Measurements from ENCODE around the gene RNF168. TPM values are rescaled to one million over a fixed set of nuclear protein-coding genes. Genes with fewer than 3 reads are reported as not detected.
A peak's percentile ranks its signal among the peaks of the same experiment; 100 is the strongest.
"Not testable (repeated sequence)": the region's sequence is repeated elsewhere in the genome, so short reads cannot be mapped to it uniquely, and the experiment has no call there.

The RNF168 gene
- polyA plus RNA-seq, 12 donors, result 8.2 to 14.0 (median 10.0) TPM; not detected in 1

DNA sequence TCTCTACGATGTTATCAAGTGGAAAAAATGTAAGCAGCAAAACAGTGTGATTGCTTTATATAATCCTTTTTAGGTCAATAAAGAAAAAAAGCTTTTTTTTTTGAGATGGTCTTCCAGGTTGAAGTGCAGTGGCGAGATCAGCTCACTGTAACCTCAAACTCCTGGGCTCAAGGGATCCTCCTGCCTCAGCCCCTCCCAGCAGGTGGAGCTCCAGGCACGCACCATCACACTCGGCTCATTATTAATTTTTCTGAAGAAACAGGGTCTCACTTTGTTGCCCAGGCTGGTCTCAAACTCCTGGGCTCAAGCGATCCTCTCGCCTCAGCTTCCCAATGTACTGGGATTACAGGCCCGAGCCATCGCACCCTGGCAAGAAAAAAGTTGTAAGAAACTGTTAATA, 17.3 kb downstream of the RNF168 start:
- DNase-seq, result no peak

DNA sequence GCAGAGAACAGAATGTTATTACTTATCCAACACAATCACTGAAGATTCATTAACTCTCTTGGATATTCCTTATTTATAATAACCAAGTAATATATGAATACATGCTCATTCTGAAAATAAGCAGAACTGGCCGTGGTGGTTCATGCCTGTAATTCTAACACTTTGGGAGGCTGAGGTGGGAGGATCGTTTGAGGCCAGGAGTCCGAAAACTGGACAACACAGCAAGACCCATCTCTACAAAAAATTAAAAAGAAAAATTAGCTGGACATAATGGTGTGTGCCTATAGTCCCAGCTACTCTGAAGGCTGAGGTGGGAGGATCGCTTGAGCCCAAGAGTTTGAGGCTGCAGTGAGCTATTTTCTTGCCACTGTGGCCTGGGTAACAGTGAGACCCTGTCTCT, 25.9 kb downstream of the RNF168 start:
- DNase-seq, result no peak

DNA sequence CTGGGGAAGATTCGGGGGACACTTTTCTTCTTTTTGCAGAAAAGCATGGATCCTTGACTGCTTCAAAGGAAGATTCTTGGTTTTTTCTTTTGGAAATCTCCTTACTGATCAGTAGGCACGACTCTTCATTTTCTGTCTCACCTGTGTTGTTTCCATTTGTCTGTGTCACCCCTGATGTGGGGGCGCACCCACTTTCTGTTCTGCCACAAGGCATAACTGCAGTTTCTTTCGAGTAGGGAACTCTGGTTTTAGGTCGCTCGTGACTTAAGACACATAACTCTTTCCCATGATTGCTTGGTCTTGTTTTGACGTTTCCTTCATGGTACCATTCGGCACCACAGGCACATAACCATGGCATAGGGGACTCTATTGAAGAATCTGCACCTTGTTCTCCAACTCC, 31.3 kb downstream of the RNF168 start:
- no peak for DNase-seq

DNA sequence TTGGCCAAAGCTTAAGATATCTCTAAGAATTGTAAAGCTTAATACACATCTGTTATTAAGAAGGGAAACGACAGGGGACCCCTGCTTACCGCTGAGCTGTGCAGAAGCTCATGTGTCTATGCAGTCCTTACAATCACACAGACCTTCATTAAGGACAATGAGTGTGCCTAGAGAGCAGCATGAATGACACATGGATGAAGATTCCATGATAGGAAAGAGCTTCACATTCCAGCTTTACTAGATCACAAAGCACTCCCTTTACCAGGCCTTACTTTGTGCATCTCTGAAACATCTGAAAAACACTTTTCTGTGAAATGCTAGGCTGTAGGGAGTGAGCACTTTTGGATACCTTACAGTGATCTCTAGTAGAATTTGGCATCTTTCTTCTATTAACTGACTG, 32.0 kb downstream of the RNF168 start:
- no peak for DNase-seq

DNA sequence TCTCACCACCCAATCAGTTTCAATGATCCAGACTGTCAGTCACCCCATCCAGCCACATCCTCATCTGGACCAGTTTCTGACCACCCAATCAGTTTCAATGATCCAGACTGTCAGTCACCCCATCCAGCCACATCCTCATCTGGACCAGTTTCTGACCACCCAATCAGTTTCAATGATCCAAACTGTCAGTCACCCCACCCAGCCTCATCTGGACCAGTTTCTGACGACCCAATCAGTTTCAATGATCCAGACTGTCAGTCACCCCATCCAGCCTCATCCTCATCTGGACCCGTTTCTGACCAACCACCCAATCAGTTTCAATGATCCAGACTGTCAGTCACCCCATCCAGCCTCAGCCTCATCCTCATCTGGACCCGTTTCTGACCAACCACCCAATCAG, 33.4 kb downstream of the RNF168 start:
- not testable (repeated sequence) for DNase-seq

DNA sequence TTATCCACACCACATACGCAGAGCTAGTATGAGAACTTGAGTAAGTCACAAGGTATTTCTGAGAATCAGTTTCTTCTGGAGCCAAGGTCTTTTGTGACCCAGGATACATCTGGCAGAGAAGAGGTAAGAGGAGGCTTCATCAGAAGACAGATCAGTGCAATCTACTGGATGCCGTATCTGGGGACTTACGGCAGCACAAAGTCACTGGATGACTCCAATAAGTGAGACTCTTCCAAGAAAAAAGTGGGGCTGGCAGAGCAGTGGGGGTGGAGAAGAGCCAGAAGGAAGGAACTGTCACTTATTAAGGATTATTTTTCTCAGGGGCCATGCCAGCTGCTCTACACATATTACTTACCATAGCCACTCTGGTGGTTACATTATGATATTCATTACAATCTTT, 39.8 kb downstream of the RNF168 start:
- DNase-seq, result no peak

DNA sequence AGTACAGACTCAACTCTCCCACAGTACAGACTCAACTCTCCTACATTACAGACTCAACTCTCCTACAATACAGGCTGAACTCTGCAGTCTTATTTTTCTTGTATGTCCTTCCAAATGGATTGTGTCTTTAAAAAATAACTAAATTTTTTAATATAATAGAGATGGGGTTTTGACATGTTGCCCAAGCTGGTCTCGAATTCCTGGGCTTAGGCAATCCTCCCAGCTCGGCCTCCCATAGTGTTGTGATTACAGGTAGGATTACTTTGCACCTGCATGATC, 40.2 kb downstream of the RNF168 start:
- DNase-seq, result no peak

DNA sequence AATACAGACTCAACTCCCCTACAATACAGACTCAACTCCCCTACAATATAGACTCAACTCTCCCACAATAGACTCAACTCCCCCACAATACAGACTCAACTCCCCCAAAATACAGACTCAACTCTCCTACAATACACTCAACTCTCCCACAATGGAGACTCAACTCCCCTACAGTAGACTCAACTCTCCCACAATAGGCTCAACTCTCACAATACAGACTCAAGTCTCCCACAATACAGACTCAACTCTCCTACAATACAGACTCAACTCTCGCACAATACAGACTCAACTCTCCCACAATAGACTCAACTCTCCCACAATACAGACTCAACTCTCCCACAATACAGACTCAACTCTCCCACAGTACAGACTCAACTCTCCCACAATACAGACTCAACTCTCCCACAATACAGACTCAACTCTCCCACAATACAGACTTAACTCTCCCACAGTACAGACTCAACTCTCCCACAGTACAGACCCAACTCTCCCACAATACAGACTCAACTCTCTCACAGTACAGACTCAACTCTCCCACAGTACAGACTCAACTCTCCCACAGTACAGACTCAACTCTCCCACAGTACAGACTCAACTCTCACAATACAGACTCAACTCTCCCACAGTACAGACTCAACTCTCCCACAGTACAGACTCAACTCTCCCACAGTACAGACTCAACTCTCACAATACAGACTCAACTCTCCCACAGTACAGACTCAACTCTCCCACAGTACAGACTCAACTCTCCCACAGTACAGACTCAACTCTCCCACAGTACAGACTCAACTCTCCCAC, 40.7 kb downstream of the RNF168 start:
- not testable (repeated sequence) for DNase-seq

DNA sequence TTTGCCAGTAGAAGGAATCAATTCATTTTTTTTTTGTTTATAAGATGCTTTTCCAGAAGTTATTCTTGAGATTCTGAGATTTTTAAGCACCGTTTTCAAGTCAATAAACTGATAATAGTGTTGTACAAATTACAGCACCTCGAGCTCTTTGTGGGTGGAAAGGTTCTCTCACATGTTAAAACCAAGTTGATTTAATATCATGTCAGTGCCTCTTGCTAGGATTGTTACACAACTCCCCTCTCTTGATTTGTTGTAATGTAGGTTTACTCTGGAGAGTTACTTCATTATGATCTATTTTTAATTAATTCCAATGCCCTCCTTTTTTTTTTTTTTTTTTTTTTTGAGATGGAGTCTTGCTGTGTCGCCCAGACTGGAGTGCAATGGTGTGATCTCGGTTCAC, 45.5 kb downstream of the RNF168 start:
- DNase-seq, result no peak

DNA sequence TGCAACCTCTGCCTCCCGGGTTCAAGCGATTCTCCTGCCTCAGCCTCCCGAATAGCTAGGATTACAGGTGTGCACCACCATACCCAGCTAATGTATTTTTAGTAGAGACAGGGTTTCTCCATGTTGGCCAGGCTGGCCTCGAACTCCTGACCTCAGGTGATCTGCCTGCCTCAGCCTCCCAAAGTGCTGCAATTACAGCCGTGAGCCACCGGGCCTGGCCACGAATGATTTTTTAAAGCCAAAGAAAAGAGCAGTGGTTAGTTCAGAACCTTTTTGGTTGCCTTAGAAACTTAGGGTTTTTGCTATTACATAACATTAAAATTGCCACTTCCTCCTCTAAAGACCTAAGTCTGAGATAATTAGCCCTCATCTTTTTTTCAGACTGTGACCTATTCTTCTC, 46.1 kb downstream of the RNF168 start:
- not testable (repeated sequence) for DNase-seq

DNA sequence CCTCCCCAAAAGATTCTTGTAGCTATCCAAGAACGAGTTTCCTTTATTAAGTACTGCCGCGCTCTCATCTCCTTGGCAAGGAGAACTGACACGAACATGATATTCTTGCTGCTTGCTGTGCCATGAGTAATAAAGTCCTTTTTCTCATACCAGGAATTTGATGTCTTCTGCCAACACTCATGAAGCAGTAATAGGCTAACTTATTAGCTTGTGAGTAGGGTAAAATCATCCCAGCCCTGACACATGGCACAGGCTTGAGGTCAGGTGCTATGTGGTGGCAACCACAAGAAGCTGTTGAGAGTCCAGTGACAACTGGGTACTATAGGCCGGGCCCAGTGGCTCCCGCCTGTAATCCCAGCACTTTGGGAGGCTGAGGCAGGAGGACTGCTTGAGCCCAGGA, 48.6 kb downstream of the RNF168 start:
- no peak for DNase-seq

DNA sequence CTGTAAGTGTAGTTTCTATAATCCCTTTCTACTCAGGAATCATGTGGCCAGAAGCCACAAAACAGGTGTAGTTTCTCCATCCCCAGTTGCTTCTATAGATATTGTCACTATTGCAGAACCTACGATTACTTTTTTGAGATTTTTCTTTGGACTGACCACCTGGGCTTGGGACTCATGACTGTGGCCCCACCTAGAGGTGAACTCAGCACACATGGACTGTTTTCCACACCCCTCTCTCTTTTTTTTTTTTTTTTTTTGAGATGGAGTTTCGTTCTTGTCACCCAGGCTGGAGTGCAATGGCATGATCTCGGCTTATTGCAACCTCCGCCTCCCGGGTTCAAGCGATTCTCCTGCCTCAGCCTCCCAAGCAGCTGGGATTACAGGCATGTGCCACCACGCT, 58.2 kb downstream of the RNF168 start:
- DNase-seq, result not testable (repeated sequence)

DNA sequence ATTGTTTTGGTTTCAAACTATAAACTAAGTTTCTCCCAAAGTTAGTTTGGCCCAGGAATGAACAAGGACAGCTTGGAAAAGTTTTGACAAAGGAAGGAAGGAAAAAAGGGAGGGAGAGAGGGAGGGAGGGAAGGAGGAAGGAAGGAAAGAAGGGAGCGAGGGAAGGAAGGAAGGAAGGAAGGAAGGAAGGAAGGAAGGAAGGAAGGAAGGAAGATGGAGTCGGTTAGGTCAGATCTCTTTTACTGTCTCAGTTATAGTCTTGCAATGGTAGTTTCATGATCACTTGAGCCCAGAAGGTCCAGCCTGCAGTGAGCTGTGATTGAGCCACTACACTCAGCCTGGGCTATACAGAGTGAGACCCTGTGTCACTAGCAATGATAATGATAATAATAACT, 59.1 kb downstream of the RNF168 start:
- no peak for DNase-seq

DNA sequence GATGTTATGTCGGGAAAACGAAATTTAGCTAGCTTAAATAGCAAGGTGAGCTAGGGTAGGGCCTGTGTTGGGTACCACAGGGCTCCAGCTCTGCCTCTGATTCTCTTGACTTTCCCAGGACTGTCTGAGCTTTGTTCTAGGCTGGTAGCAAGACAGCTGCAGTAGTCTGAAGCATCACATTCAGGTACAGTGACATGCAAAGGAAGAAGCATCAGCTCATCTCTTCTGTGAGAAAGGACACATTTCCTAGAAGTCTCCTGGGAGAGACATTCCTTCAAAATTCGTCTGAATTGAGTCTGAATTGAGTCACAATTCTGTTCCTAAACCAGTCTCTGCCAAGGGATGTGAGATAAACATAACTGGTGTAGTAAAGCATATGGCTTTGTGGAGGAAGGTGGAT, 62.9 kb downstream of the RNF168 start:
- DNase-seq, result no peak

DNA sequence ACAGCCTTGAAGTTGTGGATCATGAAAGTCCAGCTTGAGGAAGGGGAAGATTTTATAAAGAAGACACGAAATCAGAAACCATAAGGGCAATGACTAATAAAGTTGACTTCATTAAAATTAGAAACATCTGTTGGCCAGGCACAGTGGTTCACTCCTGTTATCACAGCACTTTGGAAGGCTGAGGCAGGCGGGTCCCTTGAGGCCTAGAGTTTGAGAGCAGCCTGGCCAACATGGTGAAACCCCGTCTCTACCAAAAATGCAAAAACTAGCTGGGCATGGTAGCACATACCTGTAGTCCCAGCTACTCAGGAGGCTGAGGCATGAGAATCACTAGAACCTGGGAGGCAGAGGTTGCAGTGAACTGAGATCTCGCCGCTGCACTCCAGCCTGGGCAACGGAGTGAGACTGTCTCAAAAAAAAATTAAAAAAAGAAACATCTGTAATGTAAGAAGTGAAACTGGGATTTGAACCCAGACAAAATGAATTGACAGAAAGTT, 63.5 kb downstream of the RNF168 start:
- DNase-seq, result no peak

DNA sequence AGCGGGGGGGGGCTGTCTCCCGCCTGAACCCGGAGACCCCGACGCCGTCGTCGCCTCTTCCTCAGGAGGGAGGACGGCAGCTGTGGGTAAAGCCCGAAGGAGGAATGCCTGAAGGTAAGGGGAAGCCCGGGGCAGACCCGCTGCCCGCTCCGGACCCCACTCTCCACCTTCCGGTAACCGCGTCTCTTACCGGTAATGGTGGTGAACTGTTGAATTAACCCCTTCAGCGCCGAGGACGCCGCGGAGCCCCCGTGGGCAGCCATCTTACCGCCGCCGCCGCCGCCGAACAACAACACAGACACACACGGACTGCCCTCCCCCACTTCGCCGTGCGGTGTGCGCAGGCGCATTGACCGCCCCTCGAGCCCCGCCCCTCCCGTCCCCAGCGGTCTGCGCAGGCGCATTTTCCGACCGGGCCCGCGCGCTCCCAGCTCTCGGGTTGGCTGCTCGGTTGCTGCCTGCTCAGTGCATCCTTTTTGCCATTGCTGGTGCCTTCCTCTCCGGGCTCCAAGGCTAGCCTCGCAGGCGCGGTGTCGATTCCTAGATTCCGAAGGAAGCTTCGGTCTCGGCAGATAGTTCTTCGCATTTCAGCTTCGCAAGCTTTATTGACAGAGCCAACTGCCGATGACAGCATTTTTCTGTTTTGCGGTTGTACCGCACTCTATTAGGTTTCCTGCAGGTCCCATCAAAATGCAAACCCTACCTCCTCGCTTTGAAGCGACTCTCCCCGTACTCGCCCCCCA, 71.3 kb downstream of the RNF168 start, which contains the start of gene UBXN7:
UBXN7 (minus strand) TSS at position 291 of the 743 bp plus-strand sequence; CDS start at position 263, 28 bp downstream.
- peak; percentile 98 for DNase-seq

DNA sequence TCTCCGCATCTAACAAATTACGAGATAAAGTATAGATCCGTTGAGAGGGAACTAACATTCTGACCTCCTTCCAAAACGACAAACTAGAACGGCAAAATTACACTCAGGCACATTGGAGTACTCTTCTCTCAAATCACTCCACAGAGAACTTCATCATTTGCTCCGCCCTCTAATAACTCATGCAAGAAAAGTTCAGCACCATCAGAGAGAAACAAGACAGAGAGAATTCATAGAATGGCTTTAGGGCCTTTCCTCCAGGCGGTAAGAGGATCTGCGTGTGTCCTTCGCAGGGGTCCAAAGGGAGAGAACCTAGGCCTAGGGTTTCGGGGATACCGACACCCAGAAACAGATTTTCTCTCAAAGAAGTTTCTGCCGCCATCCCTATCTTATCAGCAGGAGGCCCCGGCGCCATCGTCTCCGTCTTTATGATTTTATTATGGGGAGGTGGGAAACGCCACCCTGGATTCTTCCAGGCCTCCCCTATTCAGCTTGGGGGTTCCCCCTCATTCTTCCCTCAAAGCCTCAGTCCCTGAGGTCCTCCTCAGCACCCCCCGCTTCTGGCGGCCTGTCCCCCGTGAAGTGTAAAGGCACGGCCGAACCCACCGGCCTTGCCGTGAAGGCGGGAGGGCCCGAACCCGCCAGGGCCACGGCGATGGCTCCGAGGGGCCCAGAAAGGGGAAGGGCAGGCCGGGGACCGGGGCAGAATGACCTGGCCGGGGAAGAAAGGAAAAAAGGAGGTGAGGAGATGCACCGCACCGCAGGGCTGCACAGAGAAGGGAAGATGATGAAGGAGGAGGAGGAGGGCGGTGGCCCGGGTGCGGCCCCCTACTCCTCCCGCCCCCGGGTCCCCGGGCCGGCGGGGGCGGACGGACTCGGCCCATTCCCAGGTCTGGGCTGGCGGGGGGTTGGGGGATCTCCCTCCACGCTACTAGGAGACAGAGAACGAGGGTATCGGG, 72.1 kb downstream of the RNF168 start:
- peak; percentile 55 for DNase-seq

DNA sequence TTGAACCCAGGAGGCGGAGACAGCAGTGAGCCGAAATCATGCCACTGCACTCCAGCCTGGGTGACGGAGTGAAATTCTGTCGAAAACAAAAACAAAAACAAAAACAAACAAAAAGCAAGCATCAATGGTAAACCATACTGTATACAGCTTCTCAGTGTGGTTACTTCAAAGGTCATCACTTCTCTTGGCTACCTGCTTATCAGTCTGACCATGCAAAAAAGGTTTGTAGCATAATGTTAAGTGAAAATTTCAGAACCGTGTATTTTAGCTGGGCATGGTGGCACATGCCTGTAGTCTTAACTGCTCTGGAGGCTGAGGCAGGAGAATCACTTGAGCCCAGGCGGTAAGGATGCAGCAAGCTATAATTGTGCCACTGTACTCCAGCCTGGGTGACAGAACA, 75.5 kb downstream of the RNF168 start:
- DNase-seq, result no peak

DNA sequence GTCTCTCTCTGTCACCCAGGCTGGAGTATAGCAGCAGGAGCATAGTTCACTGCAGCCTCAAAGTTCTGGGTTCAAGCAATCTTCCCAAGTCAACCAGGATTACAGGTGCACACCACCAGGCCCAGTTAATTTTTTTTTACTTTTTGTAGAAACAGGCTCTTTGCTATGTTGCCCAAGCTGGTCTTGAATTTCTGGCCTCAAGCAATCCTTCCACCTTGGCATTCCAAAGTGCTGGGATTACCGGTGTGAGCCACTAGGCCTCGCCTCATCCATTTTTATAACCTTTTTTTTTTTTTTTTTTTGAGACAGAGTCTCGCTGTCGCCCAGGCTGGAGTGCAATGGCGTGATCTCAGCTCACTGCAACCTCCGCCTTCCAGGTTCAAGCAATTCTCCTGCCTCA, 79.1 kb downstream of the RNF168 start:
- DNase-seq, result not testable (repeated sequence)

DNA sequence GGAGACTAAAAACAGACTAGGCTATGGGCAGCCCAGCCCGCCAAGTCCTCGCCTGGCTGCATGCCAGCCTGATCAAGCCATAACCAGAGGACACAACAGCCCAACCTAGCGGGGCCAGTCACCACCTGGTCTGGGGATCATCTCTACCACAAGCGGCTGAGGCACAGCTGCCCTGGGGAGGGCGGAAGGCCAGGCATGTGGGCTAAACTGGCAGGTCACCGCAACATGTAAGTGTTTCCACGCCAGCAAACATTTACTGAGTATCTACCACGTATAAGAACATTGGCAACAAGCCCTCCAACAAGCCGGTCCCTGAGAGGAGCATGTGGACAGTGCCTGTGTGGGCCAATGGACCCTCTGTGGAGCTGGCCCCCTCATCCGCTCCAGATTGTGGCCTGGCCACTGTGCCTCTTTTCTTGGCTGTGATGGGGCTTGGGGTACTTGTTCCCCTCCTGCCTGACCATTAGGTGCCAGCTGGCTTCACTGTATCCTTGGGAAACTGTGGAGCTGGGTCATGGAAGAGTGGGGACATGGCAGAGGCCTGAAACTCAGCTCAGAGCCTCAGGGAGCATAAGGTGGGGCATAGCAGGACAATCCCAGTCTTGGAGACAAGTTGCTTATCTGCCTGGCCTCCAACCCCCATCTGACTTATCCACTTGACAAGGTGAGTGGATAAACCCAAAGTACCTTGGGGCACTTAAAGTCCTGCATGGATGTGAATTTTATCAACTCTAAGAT, 80.4 kb downstream of the RNF168 start:
- peak; percentile 39 for DNase-seq

DNA sequence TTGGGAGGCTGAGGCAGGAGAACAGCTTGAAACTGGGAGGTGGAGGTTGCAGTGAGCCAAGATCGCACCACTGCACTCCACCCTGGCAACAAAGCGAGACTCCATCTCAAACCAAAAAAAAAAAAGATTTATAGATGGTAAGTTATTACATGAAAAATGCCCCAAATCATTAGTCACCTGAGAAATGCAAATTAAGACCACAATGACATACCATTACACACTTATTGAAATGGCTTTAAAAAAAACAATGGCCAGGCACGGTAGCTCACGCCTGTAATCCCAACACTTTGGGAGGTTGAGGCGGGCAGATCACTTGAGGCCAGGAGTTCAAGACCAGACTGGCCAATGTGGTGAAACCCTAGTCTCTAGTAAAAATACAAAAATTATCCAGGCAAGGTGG, 81.9 kb downstream of the RNF168 start:
- DNase-seq, result not testable (repeated sequence)

All from muscle of arm (tissue), 12 donors.